RCC 7860 (cell line): Measurements from ENCODE around the gene ACHE.

Experiments used
- DNase-seq: peaks from one replicate; pipeline ENCODE4 v3.0.0-alpha.2; 2015; ENCODE audit warnings: low spot score
- FAIRE-seq: peaks from 2 replicates; lab custom pipeline; 2012; peaks lifted over from hg19 to GRCh38; lab: Jason Lieb, UNC

ACHE gene

GRCh38 chr7:100897772-100898454 is 2.2 kb upstream of the ACHE start:
- DNase-seq (no peak), FAIRE-seq (no peak)

GRCh38 chr7:100896732-100897608 is 1.3 kb upstream of the ACHE start:
- no peak for DNase-seq
- FAIRE-seq, result no peak

GRCh38 chr7:100895956-100896731 is 456 bp upstream of the ACHE start:
- DNase-seq (no peak), FAIRE-seq (no peak)

GRCh38 chr7:100894860-100895700 is 608 bp downstream of the ACHE start:
- no peak for DNase-seq
- no peak for FAIRE-seq

- FAIRE-seq (no peak), DNase-seq (no peak)
Observed at GRCh38 chr7:100893910-100894721, 1.6 kb downstream of the ACHE start.

- DNase-seq (no peak), FAIRE-seq (no peak)
Observed at GRCh38 chr7:100893318-100893895, 2.3 kb downstream of the ACHE start.

- DNase-seq (no peak), FAIRE-seq (no peak)
Observed at GRCh38 chr7:100892364-100893317, 3.0 kb downstream of the ACHE start.

- FAIRE-seq, result peak; percentile 83
- peak; percentile 72 for DNase-seq
Observed at GRCh38 chr7:100891568-100892247, 4.0 kb downstream of the ACHE start.

- FAIRE-seq, result no peak
Observed at GRCh38 chr7:100890653-100891567, 4.8 kb downstream of the ACHE start.

GRCh38 chr7:100888988-100889750 is 6.5 kb downstream of the ACHE start, which contains the start of gene UFSP1:
UFSP1 (minus strand) TSS chr7:100889715; CDS start chr7:100889271, 444 bp downstream.
- FAIRE-seq (no peak), DNase-seq (no peak)

More at GRCh38 chr7:100890653-100891567, 4.8 kb downstream of the ACHE start:
- DNase-seq, result no peak

GRCh38 chr7:100888291-100888987 is 7.2 kb downstream of the ACHE start:
- DNase-seq (no peak), FAIRE-seq (no peak)

GRCh38 chr7:100887516-100888290 is 8.0 kb downstream of the ACHE start:
- no peak for FAIRE-seq

GRCh38 chr7:100886936-100887515 is 8.7 kb downstream of the ACHE start:
- FAIRE-seq, result no peak
- DNase-seq, result no peak

More at GRCh38 chr7:100887516-100888290, 8.0 kb downstream of the ACHE start:
- no peak for DNase-seq
